Measurements from ENCODE around the gene RHCE. TPM values are rescaled to one million over a fixed set of nuclear protein-coding genes. Genes with fewer than 3 reads are reported as not detected.

The RHCE gene
- total RNA-seq, 4 donors from 2014 or later = not detected

GRCh38 chr1:25355841-25356395 lies 64.7 kb downstream of the RHCE start:
- no peak overlapping the region for H3K27ac ChIP-seq
- no peak overlapping the region for H3K4me3 ChIP-seq
- H3K4me1 ChIP-seq = no peaks in the 10 kb centered on the region
- H3K27me3 ChIP-seq = no peaks in the 10 kb centered on the region
- no peaks in the 10 kb centered on the region for H3K9me3 ChIP-seq
- WGBS, 2 donors (ENCODE audit: low coverage in 1 of 2) = 74 to 82% methylated on average over 6 of the region's 6 CpGs
- no peak for DNase-seq
- TF ChIP-seq POLR2A (IDR thresholded peaks at IDR 0.05) (no peak), EP300 (IDR thresholded peaks at IDR 0.05; ENCODE audit: low read depth) (no peak), POLR2AphosphoS5 (IDR thresholded peaks at IDR 0.05) (no peak), CTCF (IDR thresholded peaks at IDR 0.05) (no peak)
- in situ Hi-C loops (cut with MboI; ENCODE audit: low pct_ligation_motif_present in 1 of 4, low pct_unique_long_range_greater_than_20kb in 1 of 4, low sequenced_read_pairs in 3 of 4) = no loop called here
- H3K36me3 ChIP-seq = peaks cover 0 to 59% (median 29%) of the 10 kb centered on the region in 4 donors
- intact Hi-C loops (cut with DNase I; ENCODE audit: low total_unique reads) = no loop called here

GRCh38 chr1:25349606-25350005 lies 71.0 kb downstream of the RHCE start:
- intact Hi-C loops (cut with DNase I; ENCODE audit: low total_unique reads) = no loop called here
- Histone ChIP-seq H3K4me1 (no peaks in the 10 kb centered on the region), H3K4me3 (no peak overlapping the region), H3K27ac (no peak overlapping the region), H3K27me3 (no peaks in the 10 kb centered on the region), H3K36me3 (peaks cover 0 to 37% (median 11%) of the 10 kb centered on the region in 4 donors), H3K9me3 (no peaks in the 10 kb centered on the region)
- TF ChIP-seq CTCF (IDR thresholded peaks at IDR 0.05) (no peak), POLR2AphosphoS5 (IDR thresholded peaks at IDR 0.05) (no peak), POLR2A (IDR thresholded peaks at IDR 0.05) (no peak), EP300 (IDR thresholded peaks at IDR 0.05; ENCODE audit: low read depth) (no peak)
- DNase-seq = no peak
- in situ Hi-C loops (cut with MboI; ENCODE audit: low pct_ligation_motif_present in 1 of 4, low pct_unique_long_range_greater_than_20kb in 1 of 4, low sequenced_read_pairs in 3 of 4) = loop anchor here in 1 of 4 donors (10.0 kb wide), 1 partner anchor 95 kb away; no protein-coding TSS in a partner anchor
- 95% methylated on average over 2 to 3 of the region's 3 CpGs for WGBS, 2 donors (ENCODE audit: low coverage in 1 of 2)

- intact Hi-C loops (cut with DNase I; ENCODE audit: low total_unique reads) = no loop called here
- H3K36me3 ChIP-seq = peaks cover 0 to 27% (median 6%) of the 10 kb centered on the region in 4 donors
- H3K27ac ChIP-seq = no peak overlapping the region
- H3K27me3 ChIP-seq = no peaks in the 10 kb centered on the region
- no peaks in the 10 kb centered on the region for H3K9me3 ChIP-seq
- no peak for DNase-seq
- H3K4me3 ChIP-seq = no peak overlapping the region
- H3K4me1 ChIP-seq = no peaks in the 10 kb centered on the region
- WGBS, 2 donors (ENCODE audit: low coverage in 1 of 2) = 80 to 96% methylated on average over 2 of the region's 2 CpGs
- in situ Hi-C loops (cut with MboI; ENCODE audit: low pct_ligation_motif_present in 1 of 4, low pct_unique_long_range_greater_than_20kb in 1 of 4, low sequenced_read_pairs in 3 of 4) = loop anchor here in 1 of 4 donors (10.0 kb wide), 1 partner anchor 93 kb away; no protein-coding TSS in a partner anchor
- TF ChIP-seq POLR2AphosphoS5 (IDR thresholded peaks at IDR 0.05) = no peak
- no peak for TF ChIP-seq CTCF (IDR thresholded peaks at IDR 0.05)
- no peak for TF ChIP-seq POLR2A (IDR thresholded peaks at IDR 0.05)
- TF ChIP-seq EP300 (IDR thresholded peaks at IDR 0.05; ENCODE audit: low read depth) = no peak
Observed at GRCh38 chr1:25347556-25347955, 73.1 kb downstream of the RHCE start.

GRCh38 chr1:25343872-25344271 lies 76.8 kb downstream of the RHCE start:
- WGBS, 2 donors (ENCODE audit: low coverage in 1 of 2) = 78% methylated on average over 4 of the region's 4 CpGs; no CpG with 5 or more reads in 1 of the 2 donors
- in situ Hi-C loops (cut with MboI; ENCODE audit: low pct_ligation_motif_present in 1 of 4, low pct_unique_long_range_greater_than_20kb in 1 of 4, low sequenced_read_pairs in 3 of 4) (loop anchor here in 1 of 4 donors (10.0 kb wide), 1 partner anchor 89 kb away; no protein-coding TSS in a partner anchor), intact Hi-C loops (cut with DNase I; ENCODE audit: low total_unique reads) (no loop called here)
- no peak for DNase-seq
- TF ChIP-seq POLR2AphosphoS5 (IDR thresholded peaks at IDR 0.05) (no peak), EP300 (IDR thresholded peaks at IDR 0.05; ENCODE audit: low read depth) (no peak), CTCF (IDR thresholded peaks at IDR 0.05) (no peak), POLR2A (IDR thresholded peaks at IDR 0.05) (no peak)
- H3K9me3 ChIP-seq = no peaks in the 10 kb centered on the region
- no peak overlapping the region for H3K4me3 ChIP-seq
- H3K4me1 ChIP-seq = peaks cover 10 to 22% (median 16%) of the 10 kb centered on the region in 4 donors
- H3K27ac ChIP-seq = no peak overlapping the region
- peaks cover 0 to 30% (median 6%) of the 10 kb centered on the region in 4 donors for H3K36me3 ChIP-seq
- H3K27me3 ChIP-seq = no peaks in the 10 kb centered on the region
